Measurements from ENCODE around the gene PRKCH.

Gene PRKCH

GRCh38 chr14:61296151-61296550, 25.2 kb upstream of the PRKCH start (continued):
- TF ChIP-seq ZNF354C (tag by site-specific recombination; IDR thresholded peaks at IDR 0.05; ENCODE audit: borderline replicate concordance, low read depth) (no peak), CTCF (tag by site-specific recombination; IDR thresholded peaks at IDR 0.05) (no peak), ZNF48 (tag by site-specific recombination; IDR thresholded peaks at IDR 0.05) (no peak), SALL2 (tag by site-specific recombination; IDR thresholded peaks at IDR 0.05; ENCODE audit: borderline replicate concordance) (no peak)

GRCh38 chr14:61296719-61297502, 24.5 kb upstream of the PRKCH start:
- H3K4me3 ChIP-seq (ENCODE audit: low read depth, low read length), result no peak overlapping the region
- no peaks in the 10 kb centered on the region for H3K36me3 ChIP-seq (ENCODE audit: control insufficient read depth in 2 of 2, insufficient read depth in 1 of 2, low read length in 2 of 2)
- TF ChIP-seq ZNF157 (tag by site-specific recombination; IDR thresholded peaks at IDR 0.05), result no peak
- 0 out of 2 replicates have a peak, but pooled peaks have one; percentile 21 for TF ChIP-seq ZBTB44 (tag by site-specific recombination; IDR thresholded peaks at IDR 0.05)
- TF ChIP-seq BCL11A (tag by site-specific recombination; IDR thresholded peaks at IDR 0.05; ENCODE audit: low read depth), result no peak
- peak; percentile 82 for TF ChIP-seq ZNF654 (tag by site-specific recombination; IDR thresholded peaks at IDR 0.05; ENCODE audit: low read depth)
- TF ChIP-seq ZSCAN4 (tag by site-specific recombination; IDR thresholded peaks at IDR 0.05), result no peak
- TF ChIP-seq ZNF518A (tag by site-specific recombination; conservative IDR thresholded peaks at IDR 0.05; ENCODE audit: low read depth), result no peak
- TF ChIP-seq CTCF (tag by site-specific recombination; IDR thresholded peaks at IDR 0.05), result peak; percentile 20; the same call in 1 of the 2 replicates
- TF ChIP-seq SALL2 (tag by site-specific recombination; IDR thresholded peaks at IDR 0.05; ENCODE audit: borderline replicate concordance), result no peak
- CTCF ChIA-PET, result interaction anchor here (0.6 to 1.7 kb wide), 14 partner anchors 8 to 1523 kb away, joined by 3 to 6 read pairs (median 3); no protein-coding TSS in a partner anchor
- no peaks in the 10 kb centered on the region for H3K9me3 ChIP-seq (ENCODE audit: control insufficient read depth, insufficient read depth, low read depth, low read length)
- H3K4me1 ChIP-seq (ENCODE audit: control insufficient read depth, insufficient read depth, low read length), result no peaks in the 10 kb centered on the region
- H3K27ac ChIP-seq (ENCODE audit: extremely low read depth, low read depth, low read length), result no peak overlapping the region
- POLR2A ChIA-PET, result no interaction called here
